Measurements from ENCODE around the gene COL4A1. TPM values are rescaled to one million over a fixed set of nuclear protein-coding genes. Genes with fewer than 3 reads are reported as not detected.
A peak's percentile ranks its signal among the peaks of the same experiment; 100 is the strongest.

COL4A1 gene
- total RNA-seq, 1 donor from 2014 or later, result 5,210 TPM

DNA sequence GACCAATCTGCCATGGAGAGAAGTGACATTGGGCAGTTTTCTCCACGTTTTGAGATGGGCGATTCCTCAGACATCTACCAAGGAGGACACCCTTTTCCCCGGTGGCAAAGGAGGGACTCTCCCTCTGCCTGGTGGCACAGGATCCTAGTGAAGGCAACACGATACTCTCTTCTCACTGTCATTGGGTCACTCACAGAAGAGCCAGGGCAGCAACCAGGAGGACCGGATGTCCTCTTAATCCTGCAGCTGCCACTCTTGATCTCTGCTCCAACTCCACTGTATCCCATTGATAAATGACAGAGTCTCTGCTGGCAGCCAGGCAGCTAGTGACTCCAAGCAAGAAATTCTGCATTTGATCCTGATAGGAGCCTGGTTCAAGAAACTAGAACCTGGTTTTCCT, 42.3 kb upstream of the COL4A1 start:
- no peak overlapping the region for H3K4me3 Mint-ChIP-seq (ENCODE audit: unreplicated experiment)
- peaks cover 21% of the 10 kb centered on the region for H3K36me3 Mint-ChIP-seq (ENCODE audit: low read depth)
- no peaks in the 10 kb centered on the region for H3K27me3 Mint-ChIP-seq (ENCODE audit: low read depth)
- no peaks in the 10 kb centered on the region for H3K9me3 Mint-ChIP-seq (ENCODE audit: low read depth)
- TF ChIP-seq, protein P1, sequence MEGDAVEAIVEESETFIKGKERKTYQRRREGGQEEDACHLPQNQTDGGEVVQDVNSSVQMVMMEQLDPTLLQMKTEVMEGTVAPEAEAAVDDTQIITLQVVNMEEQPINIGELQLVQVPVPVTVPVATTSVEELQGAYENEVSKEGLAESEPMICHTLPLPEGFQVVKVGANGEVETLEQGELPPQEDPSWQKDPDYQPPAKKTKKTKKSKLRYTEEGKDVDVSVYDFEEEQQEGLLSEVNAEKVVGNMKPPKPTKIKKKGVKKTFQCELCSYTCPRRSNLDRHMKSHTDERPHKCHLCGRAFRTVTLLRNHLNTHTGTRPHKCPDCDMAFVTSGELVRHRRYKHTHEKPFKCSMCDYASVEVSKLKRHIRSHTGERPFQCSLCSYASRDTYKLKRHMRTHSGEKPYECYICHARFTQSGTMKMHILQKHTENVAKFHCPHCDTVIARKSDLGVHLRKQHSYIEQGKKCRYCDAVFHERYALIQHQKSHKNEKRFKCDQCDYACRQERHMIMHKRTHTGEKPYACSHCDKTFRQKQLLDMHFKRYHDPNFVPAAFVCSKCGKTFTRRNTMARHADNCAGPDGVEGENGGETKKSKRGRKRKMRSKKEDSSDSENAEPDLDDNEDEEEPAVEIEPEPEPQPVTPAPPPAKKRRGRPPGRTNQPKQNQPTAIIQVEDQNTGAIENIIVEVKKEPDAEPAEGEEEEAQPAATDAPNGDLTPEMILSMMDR (IDR thresholded peaks at IDR 0.05), result no peak
- H3K27ac Mint-ChIP-seq (ENCODE audit: unreplicated experiment), result peak overlapping the region; percentile 99
- peaks cover 97% of the 10 kb centered on the region for H3K4me1 Mint-ChIP-seq (ENCODE audit: low read depth)
- no peak for DNase-seq (ENCODE audit: low spot score)

DNA sequence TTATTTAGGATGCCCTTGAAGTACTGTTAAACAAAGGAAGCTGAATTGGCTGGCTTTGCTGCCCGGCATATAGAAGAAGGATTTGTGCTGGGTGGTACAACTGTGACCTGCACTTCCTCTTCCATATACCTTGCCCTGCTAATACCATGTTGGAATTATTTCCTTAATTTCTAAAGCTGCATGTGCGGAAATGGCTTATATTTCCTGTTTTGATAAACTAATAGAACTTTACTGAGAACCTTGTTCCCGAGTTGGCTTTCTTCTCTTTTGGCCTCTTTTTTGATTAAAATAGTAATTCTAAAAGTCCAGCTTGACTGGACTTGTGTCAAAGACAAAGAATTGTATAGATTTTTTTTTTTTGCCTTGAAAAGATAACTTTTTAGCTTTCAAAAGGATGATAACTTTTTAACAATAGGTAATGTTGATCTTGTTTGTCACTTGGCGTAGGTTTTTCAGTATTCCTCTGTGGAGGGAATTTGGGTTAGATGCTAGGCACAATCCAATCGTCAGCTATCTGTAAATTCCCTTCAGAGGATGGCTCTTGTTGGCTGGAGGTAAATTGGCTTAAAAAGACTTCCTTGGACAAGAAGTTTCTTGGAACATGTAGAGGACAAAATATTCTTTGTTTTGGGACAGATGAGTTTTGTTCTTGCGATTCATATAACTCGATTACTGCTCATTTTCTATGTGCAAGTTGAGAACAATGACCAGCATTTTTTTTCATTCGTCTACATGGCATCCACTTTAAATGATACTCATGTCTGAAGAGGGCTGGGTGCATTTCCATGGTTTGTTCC, 41.5 kb upstream of the COL4A1 start:
- Mint-ChIP-seq H3K9me3 (ENCODE audit: low read depth) (no peaks in the 10 kb centered on the region), H3K27ac (ENCODE audit: unreplicated experiment) (peak overlapping the region; percentile 99), H3K36me3 (ENCODE audit: low read depth) (peaks cover 18% of the 10 kb centered on the region), H3K4me1 (ENCODE audit: low read depth) (peaks cover 97% of the 10 kb centered on the region), H3K4me3 (ENCODE audit: unreplicated experiment) (no peak overlapping the region), H3K27me3 (ENCODE audit: low read depth) (no peaks in the 10 kb centered on the region)
- DNase-seq (ENCODE audit: low spot score), result no peak
- TF ChIP-seq, protein P1 (IDR thresholded peaks at IDR 0.05), result no peak

DNA sequence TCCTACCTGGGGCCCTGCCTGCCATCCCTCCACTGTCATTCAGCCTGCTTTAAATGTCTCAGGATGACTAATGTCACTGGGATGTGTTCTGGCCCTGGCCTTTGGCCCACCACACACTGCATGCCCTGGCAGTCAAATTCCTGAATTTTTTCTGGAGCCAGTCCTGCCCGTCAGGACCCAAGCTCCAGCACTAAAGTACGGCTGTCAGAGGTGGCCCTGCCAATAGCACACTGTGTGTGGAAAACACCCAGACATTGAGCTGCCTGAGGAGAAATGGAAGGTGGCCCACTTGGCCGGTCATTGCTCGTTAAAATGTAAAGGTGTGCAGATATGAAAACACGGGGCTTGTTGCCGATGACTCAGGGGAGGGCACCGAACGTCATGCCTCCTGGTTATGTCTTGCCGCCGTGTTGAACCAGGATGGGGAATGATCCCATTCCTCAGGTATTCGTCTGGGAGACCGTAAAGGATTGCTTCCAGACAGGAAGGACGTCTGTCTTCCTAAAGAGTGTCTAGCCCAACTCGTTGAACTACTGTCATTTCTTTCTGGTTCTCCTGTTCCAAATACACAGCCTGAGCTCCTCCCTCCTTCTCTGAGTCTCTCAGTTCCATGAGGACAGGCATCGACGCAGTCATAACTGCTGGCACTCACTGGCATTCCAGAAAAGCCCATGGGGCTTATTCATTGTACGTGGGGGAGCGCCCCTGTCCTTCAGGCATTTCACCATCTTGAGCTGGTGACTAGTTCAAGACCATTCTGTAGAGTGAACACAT, 40.8 kb upstream of the COL4A1 start:
- Mint-ChIP-seq H3K4me3 (ENCODE audit: unreplicated experiment) (peak overlapping the region; percentile 57), H3K4me1 (ENCODE audit: low read depth) (peaks cover 97% of the 10 kb centered on the region), H3K9me3 (ENCODE audit: low read depth) (no peaks in the 10 kb centered on the region), H3K27me3 (ENCODE audit: low read depth) (no peaks in the 10 kb centered on the region), H3K36me3 (ENCODE audit: low read depth) (peaks cover 13% of the 10 kb centered on the region), H3K27ac (ENCODE audit: unreplicated experiment) (peak overlapping the region; percentile 99)
- no peak for DNase-seq (ENCODE audit: low spot score)
- TF ChIP-seq, protein P1 (IDR thresholded peaks at IDR 0.05), result no peak

DNA sequence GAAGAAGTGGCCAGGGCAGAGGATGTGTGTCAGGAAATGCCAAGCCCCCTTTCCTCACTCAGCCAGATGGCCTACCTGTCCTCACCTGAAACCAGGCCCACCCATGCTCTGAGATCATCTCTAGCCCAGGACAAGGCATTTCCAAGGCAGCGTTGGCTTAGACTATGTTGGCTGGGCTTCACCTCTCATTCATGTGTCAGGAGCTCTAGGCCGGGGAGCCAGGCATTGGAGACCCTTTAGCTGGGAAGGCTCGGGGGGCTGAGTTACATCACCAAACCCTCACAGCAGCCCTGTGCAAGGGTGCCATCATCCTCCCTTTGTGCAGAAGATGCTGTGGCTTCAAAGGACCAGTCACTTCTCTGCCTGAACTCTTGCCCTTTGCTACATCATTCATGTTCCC, 40.1 kb upstream of the COL4A1 start:
- TF ChIP-seq, protein P1 (IDR thresholded peaks at IDR 0.05), result no peak
- peaks cover 13% of the 10 kb centered on the region for H3K36me3 Mint-ChIP-seq (ENCODE audit: low read depth)
- H3K4me1 Mint-ChIP-seq (ENCODE audit: low read depth), result peaks cover 97% of the 10 kb centered on the region
- no peaks in the 10 kb centered on the region for H3K27me3 Mint-ChIP-seq (ENCODE audit: low read depth)
- H3K4me3 Mint-ChIP-seq (ENCODE audit: unreplicated experiment), result no peak overlapping the region
- DNase-seq (ENCODE audit: low spot score), result no peak
- no peaks in the 10 kb centered on the region for H3K9me3 Mint-ChIP-seq (ENCODE audit: low read depth)
- peak overlapping the region; percentile 99 for H3K27ac Mint-ChIP-seq (ENCODE audit: unreplicated experiment)

DNA sequence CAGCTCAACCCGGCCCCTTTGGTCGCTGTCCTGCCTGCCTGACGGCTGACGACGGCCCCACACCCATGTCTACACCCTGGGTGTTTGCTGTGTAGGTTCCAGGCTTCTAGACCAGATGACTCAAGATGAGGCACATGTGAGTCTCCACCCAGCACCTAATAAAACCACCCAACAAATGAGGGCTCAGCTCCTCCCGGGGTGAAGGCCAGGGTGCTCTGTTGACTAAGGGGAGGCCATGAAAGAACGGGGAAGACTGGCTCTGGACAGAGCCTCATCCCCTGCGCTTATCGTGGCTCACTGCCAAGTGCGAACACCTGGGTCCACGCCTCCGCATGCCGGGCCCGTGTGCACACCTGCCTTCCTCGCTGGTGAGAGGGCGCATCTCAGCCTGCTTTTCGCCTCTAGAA, 39.7 kb upstream of the COL4A1 start:
- H3K4me1 Mint-ChIP-seq (ENCODE audit: low read depth), result peaks cover 97% of the 10 kb centered on the region
- no peaks in the 10 kb centered on the region for H3K27me3 Mint-ChIP-seq (ENCODE audit: low read depth)
- no peak overlapping the region for H3K4me3 Mint-ChIP-seq (ENCODE audit: unreplicated experiment)
- H3K9me3 Mint-ChIP-seq (ENCODE audit: low read depth), result no peaks in the 10 kb centered on the region
- TF ChIP-seq, protein P1 (IDR thresholded peaks at IDR 0.05), result no peak
- peak overlapping the region; percentile 99 for H3K27ac Mint-ChIP-seq (ENCODE audit: unreplicated experiment)
- peaks cover 13% of the 10 kb centered on the region for H3K36me3 Mint-ChIP-seq (ENCODE audit: low read depth)
- DNase-seq (ENCODE audit: low spot score), result no peak

Data from chondrocyte (in vitro differentiated cells).